C4-2B (cell line): ENCODE measurements around the gene SPNS2.

Experiments
- ZFX ChIP-seq: fragments of 450-650 bp; IDR thresholded peaks from 2 replicates; pipeline ENCODE4 v1.6.1; 2017
- TF ChIP-seq, protein P1 (sequence below): fragments of 450-650 bp; conservative IDR thresholded peaks from 2 replicates; pipeline ENCODE4 v1.5.1; 2017; ENCODE audit warnings: mild to moderate bottlenecking

DNA sequence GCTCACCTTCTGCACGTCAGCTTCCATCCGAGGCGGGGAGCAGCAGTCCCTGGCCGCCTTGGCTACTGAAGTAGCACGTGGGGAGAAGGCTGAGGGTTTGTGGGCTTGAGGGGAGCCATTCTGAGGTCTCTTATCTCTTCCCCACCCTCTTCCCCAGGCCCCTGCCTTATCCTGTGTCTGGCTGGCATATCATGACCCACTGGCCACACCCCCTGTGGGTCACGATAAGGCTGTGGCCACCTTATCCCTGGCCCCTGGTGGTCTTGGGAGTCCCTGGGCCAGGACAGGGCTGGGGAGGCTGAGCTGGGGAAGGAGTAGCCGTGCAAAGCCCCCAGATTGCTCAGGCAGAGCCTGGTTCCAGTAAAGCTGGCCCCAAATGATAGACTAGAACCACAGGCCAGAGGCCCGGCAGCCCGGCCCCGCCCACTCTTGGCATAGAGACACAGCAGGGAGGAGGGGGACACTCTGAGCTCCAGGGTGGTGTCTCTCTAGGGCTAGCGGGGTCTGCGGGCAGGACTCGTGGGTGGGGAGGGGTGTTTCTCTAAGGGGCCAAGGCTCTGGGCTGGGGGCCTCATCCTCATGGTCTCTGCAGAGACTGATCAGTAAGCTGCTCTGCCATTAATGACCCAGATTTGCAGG, 7.6 kb downstream of the SPNS2 start:
- TF ChIP-seq, protein P1, sequence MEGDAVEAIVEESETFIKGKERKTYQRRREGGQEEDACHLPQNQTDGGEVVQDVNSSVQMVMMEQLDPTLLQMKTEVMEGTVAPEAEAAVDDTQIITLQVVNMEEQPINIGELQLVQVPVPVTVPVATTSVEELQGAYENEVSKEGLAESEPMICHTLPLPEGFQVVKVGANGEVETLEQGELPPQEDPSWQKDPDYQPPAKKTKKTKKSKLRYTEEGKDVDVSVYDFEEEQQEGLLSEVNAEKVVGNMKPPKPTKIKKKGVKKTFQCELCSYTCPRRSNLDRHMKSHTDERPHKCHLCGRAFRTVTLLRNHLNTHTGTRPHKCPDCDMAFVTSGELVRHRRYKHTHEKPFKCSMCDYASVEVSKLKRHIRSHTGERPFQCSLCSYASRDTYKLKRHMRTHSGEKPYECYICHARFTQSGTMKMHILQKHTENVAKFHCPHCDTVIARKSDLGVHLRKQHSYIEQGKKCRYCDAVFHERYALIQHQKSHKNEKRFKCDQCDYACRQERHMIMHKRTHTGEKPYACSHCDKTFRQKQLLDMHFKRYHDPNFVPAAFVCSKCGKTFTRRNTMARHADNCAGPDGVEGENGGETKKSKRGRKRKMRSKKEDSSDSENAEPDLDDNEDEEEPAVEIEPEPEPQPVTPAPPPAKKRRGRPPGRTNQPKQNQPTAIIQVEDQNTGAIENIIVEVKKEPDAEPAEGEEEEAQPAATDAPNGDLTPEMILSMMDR = no peak
- TF ChIP-seq ZFX = no peak
